Activated naive CD4-positive, alpha-beta T cell treated with Interleukin-2 at 50 U/mL for 16 hours (primary cell): ENCODE measurements around the gene CCDC106.

ENCODE experiments used
- DNase-seq: peaks from one replicate; pipeline ENCODE4 v3.0.0-alpha.2; 2020

The CCDC106 gene

DNA sequence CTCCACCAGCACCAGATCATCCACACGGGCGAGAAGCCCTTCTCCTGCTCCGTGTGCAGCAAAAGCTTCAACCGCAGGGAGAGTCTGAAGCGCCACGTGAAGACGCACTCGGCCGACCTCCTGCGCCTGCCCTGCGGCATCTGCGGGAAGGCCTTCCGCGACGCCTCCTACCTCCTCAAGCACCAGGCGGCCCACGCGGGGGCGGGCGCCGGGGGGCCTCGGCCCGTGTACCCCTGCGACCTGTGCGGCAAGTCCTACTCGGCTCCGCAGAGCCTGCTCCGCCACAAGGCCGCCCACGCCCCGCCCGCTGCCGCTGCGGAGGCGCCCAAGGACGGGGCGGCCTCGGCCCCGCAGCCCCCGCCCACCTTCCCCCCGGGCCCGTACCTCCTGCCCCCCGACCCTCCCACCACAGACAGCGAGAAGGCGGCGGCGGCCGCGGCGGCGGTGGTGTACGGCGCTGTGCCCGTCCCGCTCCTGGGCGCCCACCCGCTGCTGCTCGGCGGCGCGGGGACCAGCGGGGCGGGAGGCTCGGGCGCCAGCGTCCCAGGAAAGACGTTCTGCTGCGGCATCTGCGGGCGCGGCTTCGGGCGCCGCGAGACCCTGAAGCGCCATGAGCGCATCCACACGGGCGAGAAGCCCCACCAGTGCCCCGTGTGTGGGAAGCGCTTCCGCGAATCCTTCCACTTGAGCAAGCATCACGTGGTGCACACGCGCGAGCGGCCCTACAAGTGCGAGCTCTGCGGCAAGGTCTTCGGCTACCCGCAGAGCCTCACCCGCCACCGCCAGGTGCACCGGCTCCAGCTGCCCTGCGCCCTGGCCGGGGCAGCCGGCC lies 33.1 kb upstream of the CCDC106 start:
- no peak for DNase-seq

DNA sequence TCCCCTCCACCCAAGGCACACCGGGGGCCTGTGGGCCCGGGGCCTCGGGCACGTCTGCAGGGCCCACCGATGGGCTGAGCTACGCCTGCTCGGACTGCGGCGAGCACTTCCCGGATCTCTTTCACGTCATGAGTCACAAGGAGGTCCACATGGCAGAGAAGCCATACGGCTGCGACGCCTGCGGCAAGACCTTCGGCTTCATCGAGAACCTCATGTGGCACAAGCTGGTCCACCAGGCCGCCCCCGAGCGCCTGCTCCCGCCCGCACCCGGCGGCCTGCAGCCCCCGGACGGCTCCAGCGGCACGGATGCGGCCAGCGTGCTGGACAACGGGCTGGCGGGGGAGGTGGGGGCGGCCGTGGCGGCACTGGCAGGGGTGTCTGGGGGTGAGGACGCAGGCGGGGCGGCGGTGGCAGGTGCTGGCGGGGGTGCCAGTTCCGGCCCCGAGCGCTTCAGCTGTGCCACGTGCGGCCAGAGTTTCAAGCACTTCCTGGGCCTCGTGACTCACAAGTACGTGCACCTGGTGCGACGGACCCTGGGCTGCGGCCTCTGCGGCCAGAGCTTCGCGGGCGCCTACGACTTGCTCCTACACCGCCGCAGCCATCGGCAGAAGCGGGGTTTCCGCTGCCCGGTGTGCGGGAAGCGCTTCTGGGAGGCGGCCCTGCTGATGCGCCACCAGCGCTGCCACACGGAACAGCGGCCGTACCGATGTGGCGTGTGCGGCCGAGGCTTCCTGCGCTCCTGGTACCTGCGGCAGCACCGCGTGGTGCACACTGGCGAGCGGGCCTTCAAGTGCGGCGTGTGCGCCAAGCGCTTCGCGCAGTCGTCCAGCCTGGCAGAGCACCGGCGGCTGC lies 32.2 kb upstream of the CCDC106 start:
- DNase-seq, result no peak

DNA sequence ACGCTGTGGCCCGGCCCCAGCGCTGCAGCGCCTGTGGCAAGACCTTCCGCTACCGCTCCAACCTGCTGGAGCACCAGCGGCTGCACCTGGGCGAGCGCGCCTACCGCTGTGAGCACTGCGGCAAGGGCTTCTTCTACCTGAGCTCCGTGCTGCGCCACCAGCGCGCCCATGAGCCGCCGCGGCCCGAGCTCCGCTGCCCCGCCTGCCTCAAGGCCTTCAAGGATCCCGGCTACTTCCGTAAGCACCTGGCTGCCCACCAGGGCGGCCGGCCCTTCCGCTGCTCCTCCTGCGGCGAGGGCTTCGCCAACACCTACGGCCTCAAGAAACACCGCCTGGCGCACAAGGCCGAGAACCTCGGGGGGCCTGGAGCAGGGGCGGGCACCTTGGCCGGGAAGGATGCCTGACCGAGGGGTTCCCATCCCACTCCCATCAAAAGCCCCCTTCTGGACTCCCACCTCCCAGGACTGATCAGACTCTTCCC lies 31.6 kb upstream of the CCDC106 start:
- DNase-seq, result no peak

DNA sequence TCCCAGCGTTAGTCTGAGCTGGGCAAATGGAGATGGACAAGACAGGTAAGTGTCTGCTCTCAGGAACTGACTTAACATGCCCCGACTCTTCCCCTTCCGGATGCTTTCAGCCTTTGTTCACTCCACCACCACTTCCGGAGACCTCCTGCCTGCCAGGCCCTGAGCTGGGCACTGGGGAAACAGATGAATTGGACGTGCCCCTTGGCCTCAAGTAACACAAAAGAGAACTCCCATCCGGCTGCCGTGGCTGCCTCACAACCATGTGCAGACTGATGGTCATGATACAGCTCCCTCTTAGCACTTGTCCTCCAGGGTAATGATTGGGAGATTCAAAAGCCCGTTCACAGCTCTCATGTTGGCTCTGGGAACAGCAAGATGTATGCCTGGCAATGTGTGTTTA lies 30.6 kb upstream of the CCDC106 start:
- DNase-seq, result no peak

- DNase-seq, result no peak
These were observed 29.6 kb upstream of the CCDC106 start for GRCh38 chr19:55618426-55618825.

- no peak for DNase-seq
These were observed 28.7 kb upstream of the CCDC106 start for GRCh38 chr19:55619286-55619685.

DNA sequence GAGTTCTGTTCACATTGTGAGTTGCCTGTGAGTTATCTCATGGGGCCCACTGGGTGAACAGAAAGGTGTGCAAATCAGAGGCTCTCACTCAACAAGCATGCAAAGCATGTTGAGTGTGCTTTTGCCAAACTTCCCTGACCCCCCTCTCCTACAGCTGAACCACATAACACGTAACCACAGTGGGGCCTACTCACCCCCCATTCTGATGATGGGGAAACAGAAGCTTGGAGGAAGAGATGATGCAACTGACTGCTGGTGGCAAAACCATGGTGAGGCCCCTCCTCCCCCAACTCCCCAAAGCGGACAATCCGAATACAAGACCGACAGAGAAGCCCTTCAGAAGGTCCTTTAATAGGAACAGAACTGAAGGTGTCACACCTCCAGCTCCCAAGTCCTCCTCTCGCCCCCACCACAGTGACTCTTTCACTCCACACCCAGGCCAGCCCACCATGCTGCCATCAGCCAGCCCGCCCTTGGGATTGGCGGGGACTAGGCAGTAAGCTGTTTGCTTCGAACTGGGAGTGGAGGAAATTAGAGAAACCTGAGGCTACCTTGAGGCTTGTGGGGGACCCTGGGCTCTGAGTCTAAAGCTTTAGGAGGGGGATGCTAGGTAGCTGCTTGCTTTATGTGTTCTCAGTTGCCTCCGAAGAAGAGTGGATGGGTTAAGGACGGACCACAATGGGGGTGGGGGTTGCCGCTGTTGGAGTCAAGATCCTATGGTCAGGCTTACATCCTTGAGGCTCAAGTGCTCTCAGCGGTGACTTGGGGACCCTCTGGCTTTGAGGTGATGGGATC lies 27.4 kb upstream of the CCDC106 start:
- DNase-seq, result no peak

DNA sequence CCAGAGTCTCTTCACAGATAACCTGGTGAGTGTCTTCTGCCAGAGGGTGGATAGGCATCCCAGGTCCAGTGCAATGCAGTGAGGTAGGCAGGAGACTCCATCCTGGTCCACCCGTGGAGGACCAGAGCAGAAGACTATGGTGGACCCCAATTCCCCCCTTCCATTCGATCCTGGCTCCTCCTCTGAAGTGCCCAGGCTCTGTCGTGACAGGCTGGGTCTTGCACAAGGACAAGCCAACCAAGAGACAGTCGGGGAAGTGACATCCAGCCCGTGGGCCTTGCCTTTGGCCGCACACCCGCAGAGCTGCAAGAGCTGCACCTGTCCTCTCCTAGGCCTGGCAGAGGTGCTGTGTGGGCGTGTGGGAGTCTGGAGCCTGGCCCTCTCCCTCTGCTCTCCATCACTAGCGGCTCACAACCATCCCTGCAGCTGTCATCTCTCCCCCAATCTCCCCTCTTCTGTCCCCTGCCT lies 26.8 kb upstream of the CCDC106 start:
- no peak for DNase-seq

DNA sequence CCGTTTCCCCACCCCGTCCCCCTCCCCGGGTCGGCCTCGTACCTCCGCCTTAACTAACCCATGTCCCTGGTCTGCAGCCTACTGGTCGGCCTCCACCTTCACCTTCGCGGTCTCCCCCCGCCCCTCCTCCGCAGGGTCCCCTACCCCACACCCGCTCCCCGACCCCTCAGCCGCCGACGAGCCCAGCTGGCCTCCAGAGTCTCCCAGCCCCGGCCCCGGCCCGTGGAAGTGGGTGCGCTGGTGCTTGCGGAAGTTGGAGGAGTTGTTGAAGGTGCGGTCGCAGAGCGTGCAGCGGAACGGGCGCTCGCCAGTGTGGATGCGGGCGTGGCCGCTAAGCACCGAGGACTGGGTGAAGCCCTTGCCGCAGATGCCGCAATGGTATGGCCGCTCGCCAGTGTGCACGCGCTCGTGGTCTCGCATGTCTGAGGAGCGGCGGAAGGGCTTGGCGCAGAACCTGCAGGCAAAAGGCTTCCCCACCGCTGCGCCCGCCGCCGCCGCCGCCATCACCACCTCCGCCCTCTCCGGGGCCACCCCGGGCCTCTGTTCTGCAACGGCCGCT lies 26.3 kb upstream of the CCDC106 start:
- DNase-seq, result no peak

DNA sequence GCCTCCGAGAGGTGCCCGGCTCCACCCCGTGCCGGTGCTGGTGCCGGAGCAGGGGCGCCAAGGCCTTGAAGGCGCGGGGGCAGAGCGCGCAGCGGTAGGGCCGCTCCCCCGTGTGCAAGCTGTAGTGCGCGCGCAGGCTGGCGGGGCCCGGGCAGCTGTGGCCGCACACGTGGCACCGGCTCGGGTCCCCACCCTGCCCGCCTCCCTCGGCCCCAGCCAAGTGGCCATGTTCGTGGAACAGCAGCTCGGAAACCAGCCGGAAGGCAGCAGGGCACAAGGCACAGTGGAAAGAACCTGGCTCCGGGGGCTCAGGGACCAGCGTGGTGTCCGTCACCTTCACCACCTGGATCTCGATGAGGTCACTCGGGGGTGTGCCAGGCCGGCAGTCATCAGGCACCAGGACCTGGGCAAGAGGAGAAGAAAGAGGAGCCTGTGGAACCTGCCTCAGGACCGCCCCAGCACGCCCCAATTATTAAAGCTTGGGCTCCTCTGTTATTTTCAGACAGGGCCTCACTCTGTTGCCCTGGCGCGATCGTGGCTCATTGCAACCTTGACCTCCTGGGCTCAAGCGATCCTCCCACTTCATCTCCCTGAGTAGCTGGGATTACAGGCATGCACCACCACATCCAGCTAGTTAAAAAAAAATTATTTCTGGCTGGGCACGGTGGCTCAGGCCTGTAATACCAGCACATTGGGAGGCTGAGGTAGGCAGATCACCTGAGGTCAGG lies 25.6 kb upstream of the CCDC106 start:
- DNase-seq, result no peak

GRCh38 chr19:55623130-55623529 lies 24.9 kb upstream of the CCDC106 start:
- no peak for DNase-seq

DNA sequence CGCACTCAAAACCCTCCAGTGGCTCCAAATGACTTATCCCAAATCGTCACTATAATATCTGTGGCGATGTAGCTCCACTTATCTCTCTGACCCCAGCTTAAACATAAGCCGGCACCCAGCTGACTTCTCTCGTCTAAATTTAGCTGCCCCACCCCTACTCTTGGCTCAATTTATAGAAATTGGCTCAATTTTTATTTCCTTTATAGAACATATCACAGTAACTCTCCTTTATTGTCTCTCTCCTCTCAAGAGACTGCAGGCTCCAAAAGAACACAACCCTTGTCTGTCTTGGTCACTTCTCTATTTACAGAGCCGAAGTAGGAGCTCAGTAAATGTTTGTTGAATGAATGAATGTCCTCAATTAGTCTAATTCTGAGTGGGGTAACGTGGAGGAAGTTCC lies 24.5 kb upstream of the CCDC106 start:
- no peak for DNase-seq

DNA sequence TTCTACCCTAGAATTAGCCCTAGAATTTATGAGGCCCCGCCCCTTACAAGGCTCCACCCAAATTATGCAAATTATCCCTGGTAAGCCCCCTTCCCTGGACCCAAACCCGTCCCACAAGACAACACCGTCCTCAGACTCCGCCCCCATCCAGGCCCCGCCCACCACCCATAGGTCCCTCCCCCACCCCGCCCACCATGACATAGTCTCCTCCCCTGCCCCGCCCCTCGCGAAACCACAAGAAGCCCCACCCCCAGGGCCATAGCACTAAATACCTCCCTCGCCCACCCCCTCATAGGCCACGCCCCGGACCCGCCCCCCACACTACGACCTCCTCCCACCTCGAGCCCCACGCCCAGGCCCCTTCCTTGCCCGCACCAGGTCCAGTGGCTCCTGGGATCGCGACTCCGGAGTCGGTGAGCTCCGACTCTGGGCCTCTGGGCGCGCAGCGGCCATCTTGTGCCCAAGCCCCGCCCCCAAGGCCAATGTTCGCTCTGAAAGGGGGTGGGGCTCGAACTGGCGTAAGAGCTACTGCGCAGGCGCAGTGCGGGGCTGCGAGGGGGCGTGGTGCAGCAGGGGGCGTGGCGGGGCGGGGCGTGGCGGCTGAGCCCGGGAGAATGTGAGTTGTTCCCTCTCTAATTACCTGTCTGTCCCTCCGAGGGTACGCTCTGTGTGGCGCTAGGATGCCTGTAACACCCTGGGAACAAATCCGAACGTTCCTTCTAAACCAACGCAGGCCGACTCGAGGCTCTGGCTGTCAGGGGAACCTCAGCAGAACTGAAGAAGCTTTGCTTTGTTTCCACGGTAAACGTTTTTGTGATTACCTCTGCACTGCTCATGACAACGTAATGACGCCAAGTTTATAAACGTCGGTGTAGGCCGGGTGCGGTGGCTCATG lies 23.7 kb upstream of the CCDC106 start, which contains the start of gene ZNF784:
ZNF784 (minus strand) TSS at position 458 of the 895 bp plus-strand sequence; CDS start at position 453, 5 bp downstream.
- peak; percentile 91 for DNase-seq

- no peak for DNase-seq
These were observed 23.0 kb upstream of the CCDC106 start for GRCh38 chr19:55625004-55625326.

DNA sequence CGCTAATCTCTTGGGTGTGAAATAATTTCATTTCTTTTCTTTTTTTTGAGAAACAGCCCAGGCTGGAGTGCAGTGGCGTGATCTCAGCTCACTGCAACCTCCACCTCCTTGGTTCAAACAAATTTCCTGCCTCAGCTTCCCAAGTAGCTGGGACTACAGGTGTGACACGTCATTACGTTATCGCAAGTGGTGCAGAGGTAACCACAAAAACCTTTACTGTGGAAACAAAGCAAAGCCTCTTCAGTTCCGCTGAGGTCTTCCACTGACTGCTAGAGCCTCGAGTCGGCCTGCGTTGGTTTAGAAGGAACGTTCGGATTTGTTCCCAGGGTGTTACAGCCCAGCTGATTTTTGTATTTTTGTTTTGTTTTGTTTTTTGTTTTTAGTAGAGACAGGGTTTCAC lies 21.7 kb upstream of the CCDC106 start:
- peak; percentile 53 for DNase-seq

DNA sequence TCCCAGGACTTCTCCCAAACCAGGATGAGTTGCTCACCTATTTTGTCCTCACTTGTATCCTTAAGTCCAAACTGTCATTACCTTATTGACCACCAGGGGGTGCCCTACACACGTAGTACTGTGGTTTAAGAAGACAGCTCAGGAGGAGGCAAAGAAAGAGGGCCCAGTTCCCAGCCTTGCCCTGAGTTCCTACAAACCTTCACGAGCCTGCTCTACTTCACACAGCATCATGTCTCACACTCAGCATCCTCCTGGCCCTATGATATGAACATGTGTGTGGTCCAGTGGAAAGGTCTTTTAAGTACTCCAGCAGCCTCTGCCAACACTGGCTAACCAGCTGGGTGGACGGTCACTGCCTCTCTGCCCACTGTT lies 15.6 kb upstream of the CCDC106 start:
- peak; percentile 84 for DNase-seq

DNA sequence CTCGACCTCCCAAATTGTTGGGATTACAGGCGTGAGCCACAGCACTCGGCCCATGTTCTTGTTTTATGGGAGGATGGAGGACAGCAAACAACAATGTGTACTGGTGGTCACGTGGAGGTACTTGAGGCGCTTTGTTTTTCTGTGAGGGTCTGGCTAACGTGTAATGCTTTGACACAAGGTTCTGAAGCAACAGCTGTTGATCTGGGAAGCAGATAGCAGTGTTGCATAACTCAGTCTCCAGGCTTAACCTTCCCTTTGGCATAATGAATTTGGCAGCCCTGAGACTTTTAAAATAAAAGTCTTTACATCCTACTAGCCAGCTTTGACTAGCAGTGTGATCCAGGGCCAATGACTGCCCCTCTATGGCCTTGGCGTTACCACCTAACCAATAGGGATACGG lies 14.2 kb upstream of the CCDC106 start:
- DNase-seq, result no peak

DNA sequence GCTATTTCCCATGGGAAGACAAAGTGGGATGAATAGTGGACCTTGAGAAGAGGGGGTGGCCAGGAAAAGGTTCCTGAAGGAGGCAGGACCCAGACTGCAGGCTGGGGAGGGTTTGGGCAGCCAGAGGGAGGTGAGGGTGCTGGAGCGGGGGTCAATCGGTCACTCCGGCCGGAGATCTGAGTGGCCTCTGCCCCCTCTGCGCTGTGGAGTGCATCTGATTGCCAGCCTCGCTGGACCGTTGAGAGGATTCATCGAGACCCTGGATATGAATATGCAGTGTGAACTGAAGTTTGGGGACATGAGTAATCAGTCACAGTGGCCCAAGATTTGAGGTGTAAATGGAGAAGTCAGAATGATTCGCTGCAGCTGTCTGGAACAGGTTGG lies 12.7 kb upstream of the CCDC106 start:
- DNase-seq, result peak; percentile 10

DNA sequence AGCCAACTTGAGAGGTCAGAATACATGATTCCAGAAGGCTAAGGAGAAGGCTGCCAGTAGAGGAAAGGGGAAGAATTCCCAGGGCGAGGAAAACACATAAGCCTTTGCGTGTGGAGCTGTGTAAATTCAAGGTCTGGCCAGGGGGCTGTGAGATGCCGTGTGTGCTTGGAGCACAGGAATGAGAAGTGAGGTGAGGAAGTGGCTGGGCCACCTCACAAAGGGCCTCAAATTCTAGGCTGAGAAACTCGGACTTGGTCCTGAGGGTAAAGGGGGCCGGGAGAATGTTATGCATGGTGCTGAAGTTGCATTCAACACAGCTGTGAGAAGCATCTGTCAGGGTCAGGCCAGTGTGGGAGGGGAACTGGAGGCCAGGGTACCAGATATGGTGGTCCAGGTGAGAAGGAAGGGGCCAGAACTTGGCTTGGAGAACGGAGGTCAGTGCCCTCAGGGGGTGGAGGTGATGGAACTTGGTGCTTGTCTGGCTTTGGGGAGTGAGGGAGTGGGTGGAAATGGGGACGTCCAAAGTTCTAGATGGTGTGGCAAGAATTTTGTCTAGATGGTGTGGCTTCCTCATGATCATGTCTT lies 12.1 kb upstream of the CCDC106 start:
- DNase-seq, result no peak

DNA sequence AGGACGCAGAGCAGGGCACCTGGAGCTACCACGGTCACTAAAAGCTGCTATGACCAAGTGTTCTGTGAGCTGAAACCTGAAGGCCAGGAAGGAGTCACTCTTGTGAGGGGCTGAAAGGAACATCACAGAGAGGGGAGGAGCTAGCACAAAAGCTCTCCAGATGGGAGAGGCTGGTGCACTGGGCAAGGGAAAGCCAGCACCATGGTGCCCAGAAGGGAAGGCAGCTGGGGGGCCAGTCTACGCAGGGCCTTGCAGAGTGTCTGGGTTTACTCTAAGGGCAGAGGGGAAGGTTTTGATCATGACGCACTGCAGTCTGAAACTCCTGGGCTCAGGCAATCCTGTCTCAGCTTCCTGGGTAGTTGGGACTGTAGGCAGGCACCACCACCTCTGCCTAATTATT lies 11.3 kb upstream of the CCDC106 start:
- DNase-seq, result no peak

- DNase-seq, result no peak
These were observed 10.5 kb upstream of the CCDC106 start for GRCh38 chr19:55637534-55637933.
